Stimulated activated CD4-positive, alpha-beta T cell treated with anti-CD3 and anti-CD28 coated beads, Interleukin-1b, Interleukin-23, amount 100 ng/mL, for 48 hours (primary cell): ENCODE data around the gene SLC39A11.

Source experiments
- DNase-seq: peaks from one replicate; pipeline ENCODE4 v3.0.0-alpha.2; 2020

Gene SLC39A11

DNA sequence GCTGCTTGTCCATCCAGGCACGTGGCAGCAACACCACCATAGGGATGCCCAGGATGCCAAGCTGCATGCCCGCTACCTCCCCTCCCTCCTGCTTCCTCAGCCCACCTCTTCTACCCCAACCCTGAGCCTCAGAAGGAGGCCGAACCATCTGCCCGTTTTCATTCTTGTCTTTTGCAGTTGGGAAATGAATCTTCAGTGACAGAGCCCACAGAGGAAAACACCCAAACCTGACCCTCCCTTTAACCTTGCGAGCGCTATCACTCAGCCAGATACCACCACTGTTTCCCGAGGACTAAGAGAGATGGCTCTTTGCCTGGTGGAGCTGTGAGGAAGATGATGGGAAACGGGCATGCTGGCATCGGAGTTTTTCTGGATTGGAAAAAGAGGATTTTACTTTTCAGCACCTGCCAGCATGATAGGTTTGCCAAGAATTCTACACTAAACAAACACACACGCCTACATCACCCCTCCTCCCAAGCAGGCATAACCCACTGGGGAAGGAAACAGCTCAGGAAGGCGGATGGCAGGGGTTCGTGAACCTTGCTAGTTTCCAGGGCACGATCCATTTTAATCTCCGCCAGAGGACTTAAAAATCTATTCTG lies 457.4 kb downstream of the SLC39A11 start:
- DNase-seq, result no peak

DNA sequence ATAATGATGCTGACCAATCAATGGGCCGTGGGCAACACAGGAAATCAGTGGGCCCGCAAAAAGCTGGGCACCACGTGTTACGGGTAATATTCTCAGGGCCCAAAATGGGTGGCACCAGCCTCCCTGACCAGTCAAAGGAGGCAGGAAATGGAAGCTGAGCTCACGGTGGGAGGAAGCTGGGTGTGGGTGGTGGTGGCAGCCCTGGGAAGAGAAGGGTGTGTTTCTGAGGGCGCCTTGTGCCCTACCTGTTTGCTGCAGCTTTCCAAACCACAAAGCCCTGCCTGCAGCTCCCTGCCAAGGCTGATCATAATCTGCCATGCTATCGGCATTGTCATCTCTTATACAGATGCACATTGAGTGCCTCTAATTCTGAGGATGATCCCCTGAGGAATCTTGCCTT lies 457.9 kb downstream of the SLC39A11 start:
- no peak for DNase-seq

GRCh38 chr17:72631949-72632684 lies 460.4 kb downstream of the SLC39A11 start:
- DNase-seq, result no peak

DNA sequence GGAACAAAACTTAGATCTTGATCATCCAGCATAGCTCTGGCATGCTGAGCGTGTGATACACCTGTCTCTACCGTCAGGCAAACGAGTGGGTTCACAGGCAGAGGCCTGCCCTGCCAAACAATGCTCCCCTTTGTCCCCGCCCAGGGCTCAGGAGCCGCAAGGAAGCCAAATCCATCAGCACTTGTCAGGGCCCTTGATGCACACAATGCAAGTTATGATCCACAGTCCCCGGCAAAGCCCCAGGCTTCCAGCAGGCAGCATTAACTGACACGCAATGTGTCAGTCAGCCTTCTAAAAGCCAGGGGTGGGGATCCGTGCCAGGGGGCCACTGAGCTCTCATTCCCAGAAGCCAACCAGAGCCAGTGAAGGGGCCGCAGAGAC lies 460.9 kb downstream of the SLC39A11 start:
- no peak for DNase-seq

DNA sequence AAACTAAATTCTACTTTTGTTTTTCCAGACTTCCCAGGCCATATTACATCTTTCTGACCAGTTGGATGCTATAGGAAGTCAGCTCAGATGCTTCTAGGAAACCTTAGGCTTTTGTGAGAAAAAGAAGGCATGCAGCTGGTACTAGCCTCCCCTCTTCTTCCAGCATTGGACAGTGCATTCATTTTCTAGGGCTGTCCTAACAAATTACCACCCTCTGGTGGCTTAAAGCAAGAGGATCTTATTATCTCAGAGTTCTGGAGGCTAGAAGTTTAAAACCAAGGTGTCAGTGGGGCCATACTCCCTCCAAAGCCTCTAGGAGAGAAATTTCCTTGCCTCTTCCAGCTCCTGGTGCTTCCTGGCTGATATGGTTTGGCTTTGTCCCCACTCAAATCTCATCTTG lies 467.8 kb downstream of the SLC39A11 start:
- DNase-seq, result no peak

DNA sequence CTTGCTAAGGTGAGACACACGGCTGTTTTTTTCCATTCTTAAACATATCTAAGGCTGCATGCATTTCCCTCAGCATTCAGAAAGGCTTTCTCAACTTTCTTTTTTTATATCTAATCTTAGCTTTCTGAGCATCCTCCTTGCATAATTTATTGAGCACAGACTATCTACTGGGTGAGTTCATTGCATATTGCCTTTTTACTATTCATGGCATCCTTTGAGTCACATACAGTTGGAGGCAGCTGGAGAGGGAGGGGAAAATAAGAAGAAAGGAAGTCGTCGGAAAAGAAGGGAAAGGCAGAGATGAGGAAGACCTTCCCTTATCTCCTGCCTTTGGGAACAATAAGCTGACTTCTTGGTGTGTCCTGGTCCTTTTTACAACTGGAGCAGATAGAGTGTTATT lies 468.3 kb downstream of the SLC39A11 start:
- no peak for DNase-seq

DNA sequence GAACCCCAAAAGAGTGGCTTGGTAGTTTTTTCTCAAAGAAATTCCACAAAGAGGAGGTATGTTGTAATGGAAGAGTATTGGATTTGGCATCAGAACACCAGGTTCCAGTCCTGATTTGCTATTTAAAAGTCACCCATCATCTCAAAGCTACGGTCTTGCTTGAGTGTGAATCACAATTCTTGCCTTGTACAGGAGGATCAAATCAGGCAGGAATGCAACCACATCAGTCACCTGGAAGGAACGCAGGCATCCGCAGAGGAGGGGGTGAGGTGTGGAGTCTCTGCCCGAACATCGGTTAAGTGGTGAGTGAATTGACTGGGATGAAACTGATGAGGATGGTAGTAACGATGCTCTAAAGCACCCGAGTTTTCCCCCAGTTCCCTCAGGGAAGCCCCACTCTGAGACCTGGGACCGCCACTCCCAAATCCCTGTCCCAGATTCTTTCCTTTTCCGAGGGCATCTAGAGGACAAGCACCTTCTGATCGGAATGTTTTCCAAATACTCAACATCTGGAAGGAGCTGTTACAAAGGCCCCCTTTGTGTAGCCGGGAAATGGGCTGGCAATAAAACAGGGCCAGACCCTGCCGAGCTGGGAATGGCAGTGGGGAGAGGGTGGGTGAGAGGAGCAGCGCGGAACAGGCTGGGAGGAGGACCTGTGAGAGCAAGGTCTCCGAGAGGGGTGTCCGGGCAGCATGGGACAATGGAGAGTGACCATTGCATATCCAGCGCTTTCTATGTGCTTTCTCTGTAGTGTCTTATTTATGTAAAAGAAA lies 469.6 kb downstream of the SLC39A11 start:
- no peak for DNase-seq

DNA sequence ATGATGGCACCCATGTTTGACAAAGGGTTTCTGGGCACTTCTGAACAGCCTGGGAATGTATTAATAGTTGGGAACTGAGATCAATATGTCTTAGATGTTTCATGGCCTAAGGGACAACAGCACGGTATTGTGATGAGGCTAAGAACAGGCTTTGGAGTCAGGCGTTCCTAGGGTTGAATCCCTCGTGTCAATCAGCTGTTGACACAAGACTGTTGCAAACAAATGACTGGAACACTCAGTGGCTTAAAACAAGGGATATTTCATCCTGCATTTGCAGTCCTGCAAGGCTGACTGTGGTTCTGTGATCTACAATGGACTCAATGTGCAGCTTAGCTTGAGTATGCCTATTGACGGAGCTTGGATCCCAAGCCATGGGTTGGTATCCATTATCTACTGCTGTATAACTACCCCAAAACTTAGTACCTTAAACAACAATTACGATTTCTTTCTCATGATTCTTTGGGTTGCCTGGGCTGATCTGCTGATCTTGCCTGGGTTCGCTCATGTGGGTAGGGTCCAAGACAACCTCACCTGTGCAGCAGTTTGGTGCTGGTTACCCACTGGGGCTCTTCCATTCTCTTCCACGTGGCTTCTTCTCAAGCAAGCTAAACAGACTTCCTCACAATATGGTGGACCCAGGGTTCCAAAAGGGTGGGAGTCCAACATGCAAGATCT lies 472.4 kb downstream of the SLC39A11 start:
- DNase-seq, result no peak

DNA sequence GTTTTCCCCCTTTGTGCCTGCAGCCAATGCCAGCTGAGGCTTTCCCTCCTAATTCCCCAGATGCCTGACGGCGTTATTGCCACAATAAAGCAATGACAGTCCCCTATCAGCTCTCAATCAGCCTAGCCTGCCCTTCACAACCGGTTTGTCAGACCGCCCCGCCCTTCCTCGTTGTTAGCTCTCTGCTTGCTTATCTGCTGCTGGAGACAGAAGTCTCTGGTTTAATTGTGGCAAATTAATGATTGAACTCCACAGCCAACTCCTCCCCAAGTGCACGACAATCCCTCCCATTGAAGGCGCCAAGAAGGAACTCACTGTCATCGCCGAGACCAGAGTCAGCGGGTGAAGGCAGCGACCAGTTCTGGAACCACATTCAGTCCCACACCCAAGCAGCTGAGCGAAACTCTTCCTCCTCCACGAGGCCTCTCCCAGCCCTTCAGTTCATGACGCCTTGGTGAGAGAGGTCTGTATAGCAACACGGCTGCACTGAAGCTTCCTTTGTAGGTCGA lies 474.4 kb downstream of the SLC39A11 start:
- DNase-seq, result no peak

DNA sequence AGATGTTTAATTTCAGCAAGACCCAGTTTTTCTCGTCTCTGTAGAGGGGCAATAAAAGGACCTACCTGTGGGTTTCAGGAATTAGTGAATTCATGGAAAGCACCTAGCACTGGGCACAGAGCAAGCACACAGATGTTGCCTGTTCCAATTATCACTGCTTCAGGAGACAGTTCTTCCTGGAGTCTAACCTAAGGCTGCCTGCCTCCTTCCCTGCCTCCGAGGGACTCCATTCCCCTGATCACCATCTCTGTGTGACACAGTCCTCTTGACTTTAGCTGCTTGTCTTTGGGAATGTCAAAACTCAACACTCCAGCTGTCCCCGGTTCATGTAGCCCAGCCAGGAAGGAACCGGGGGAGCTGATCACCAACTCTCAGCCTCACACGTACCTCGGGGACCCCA lies 474.9 kb downstream of the SLC39A11 start:
- DNase-seq, result no peak

DNA sequence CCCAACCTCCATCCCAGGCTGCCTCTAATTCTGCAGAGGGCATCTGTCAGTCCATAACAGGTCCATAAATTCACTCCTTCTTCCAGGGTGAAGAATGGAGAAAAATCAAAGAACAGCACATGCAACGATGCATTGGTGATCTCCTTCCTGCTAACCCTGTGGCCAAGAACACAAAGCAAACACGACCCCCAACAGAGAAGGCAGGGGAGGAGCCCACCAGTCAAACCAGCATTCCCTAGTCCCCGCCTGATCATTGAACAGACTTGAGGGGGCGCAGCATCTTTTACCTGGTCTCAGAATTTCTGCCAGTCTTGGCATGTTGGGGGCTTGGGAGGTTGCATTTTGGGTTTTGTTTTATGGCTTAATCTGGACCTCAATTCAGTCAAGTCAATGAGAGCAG lies 476.0 kb downstream of the SLC39A11 start:
- no peak for DNase-seq

DNA sequence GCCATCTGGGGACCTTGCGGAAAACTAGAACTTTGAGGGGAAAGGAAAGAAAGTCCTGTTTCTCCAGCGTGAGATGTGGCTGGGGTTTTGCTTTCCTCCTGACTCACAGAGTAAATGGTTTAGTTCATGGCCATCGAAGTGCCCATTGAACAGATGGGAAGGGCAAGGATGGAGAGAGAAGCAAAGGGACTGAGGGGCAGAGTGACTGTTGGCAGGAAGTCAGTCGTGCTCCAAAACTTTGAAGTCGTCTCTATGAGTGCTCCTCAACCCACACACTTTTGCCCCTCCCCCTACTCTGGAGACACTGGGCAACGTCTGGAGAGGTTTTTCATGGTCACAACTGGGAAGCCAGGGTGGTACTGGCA lies 476.9 kb downstream of the SLC39A11 start:
- DNase-seq, result no peak

GRCh38 chr17:72614871-72615626 lies 477.4 kb downstream of the SLC39A11 start:
- DNase-seq, result no peak

DNA sequence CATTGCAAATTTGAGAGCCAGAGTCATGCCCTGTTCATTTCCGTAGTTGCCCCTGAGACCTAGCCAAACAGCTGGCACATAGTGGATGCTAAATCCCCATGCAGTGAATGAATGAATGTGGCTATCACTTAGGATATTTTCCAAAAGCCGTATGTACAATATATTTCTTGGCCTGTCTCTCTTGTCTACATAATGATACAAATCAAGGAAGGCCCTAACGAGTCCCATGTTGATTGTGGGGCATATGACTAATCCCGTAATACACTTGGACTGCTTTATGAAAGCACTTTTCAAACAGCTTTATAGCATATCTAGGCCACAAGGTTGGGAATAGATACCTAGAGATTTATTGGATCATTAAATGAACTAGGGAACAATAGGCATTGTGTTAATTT lies 478.0 kb downstream of the SLC39A11 start:
- DNase-seq, result no peak

GRCh38 chr17:72613806-72614292 lies 478.6 kb downstream of the SLC39A11 start:
- DNase-seq, result no peak

GRCh38 chr17:72613396-72613795 lies 479.1 kb downstream of the SLC39A11 start:
- DNase-seq, result no peak

DNA sequence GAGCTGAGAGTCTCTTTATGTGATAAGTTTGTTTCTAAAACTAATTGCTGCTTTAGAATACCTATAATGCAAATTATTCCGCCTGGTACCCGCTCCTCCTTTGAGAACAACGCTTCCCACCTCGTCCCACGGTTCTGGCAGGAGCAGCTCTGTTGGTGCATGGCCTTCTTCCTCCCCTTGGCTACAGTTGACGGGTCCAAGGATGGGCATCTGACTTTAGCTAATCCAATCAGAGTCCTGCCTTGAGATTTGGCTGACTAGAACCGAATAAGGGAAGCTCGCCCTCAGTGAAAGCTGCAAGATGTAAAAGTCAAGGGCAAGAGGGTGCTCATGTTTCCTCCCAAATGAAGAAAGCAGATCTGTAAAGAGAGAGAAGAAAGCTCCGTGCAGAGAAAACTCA lies 481.3 kb downstream of the SLC39A11 start:
- no peak for DNase-seq

DNA sequence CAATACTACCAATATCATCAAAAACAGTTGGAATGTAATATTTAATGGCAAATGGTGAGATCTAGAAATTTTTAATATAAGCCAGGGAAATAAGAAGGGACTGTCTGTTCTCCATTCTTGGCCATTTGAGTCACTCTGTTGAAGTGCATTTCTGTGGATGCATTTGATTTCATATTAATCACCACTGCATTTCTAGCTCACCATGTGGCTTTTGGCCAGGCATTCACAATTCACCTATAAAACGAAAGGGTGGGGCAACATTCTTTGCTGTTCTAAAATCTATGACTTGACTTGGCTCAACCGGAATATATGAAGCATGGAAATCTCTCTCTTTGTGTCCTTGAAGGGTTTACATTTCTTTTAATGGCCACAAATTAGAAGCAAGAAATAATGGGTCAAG lies 483.0 kb downstream of the SLC39A11 start:
- no peak for DNase-seq

DNA sequence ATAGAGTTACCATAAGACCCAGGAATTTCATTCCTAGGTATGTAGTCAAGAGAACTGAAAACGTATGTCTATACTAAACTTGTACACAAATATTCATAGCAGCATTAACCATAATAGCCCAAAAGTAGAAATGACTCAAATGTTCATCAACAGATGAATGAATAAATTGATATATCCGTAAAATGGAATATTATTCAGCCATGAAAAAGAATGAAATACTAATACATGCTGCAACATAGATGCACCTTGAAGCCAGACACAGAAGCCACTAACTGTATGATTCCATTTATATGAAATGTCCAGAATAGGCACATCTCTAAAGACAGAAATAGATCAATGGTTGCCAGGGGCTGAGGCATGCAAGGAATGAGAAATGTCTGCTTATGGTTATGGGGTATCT lies 484.1 kb downstream of the SLC39A11 start:
- no peak for DNase-seq

DNA sequence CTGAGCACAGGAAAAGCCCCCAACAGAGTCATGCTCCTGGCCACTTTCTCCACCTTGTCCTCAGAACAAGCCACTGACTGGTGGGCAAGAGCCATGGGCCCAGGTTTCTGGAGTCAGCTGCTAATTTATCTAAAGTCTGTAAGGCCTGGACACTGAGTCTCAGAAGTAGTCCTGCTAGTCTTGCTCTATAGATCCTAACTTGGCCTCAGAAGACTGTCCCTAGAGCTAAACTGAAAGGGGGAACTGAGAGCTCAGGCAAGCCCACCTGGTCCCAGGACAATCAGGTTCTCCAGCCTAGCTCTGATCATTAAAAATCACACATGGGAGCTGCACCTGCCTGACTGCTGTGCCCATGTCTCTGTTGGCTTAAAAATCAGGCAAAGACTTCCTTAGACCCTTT lies 485.8 kb downstream of the SLC39A11 start:
- no peak for DNase-seq

- no peak for DNase-seq
Measured at GRCh38 chr17:72605543-72605942, 486.9 kb downstream of the SLC39A11 start.

- DNase-seq, result no peak
Measured at GRCh38 chr17:72604518-72604917, 488.0 kb downstream of the SLC39A11 start.
